ENCODE data around the gene DENND5B. TPM values are rescaled to one million over a fixed set of nuclear protein-coding genes. Genes with fewer than 3 reads are reported as not detected.
A peak's percentile ranks its signal among the peaks of the same experiment; 100 is the strongest.
"Not testable (repeated sequence)": the region's sequence is repeated elsewhere in the genome, so short reads cannot be mapped to it uniquely, and the experiment has no call there.

DENND5B gene
- polyA plus RNA-seq, 2 of the 4 experiments (the other 2 are of a cell fraction), result 15.5 to 55.2 TPM

- Histone ChIP-seq H3K27ac (peak overlapping the region in 1 of 2 experiments; percentile 27; a peak in 1 of 6 replicates), H3K4me2 (no peak overlapping the region), H3K4me1 (peaks cover 17% of the 10 kb centered on the region), H3K9me3 (no peaks in the 10 kb centered on the region), H3K4me3 (no peak overlapping the region)
- POLR2A ChIA-PET, result no interaction called here
- DNase-seq (ENCODE audit: low read depth in 1 of 2, low spot score in 1 of 2) (no peak), ATAC-seq (no peak), FAIRE-seq (no peak)
- CTCF ChIA-PET, result interaction anchor here (1.4 kb wide), 1 partner anchor 14 kb away, joined by 3 read pairs; no protein-coding TSS in a partner anchor
- WGBS (ENCODE audit: missing lambda C conversion rate), result 77% methylated on average over 3 of the region's 3 CpGs
- TF ChIP-seq KDM1A (IDR thresholded peaks at IDR 0.05; ENCODE audit: low read depth), result no peak
- TF ChIP-seq HEYL (CRISPR knock-in tag; IDR thresholded peaks at IDR 0.05), result no peak
- TF ChIP-seq BHLHE40 (IDR thresholded peaks at IDR 0.05; ENCODE audit: low read depth, low read length), result no peak
- no peak for TF ChIP-seq HOXB5 (CRISPR knock-in tag; IDR thresholded peaks at IDR 0.05)
Measured at GRCh38 chr12:31618228-31619025, 27.5 kb upstream of the DENND5B start.

- POLR2A ChIA-PET, result no interaction called here
- no peak overlapping the region for H3K4me3 ChIP-seq
- no peak overlapping the region for H3K27ac ChIP-seq
- peaks cover 14% of the 10 kb centered on the region for H3K9me3 ChIP-seq
- no peak for DNase-seq (ENCODE audit: low read depth in 1 of 2, low spot score in 1 of 2)
- H3K4me2 ChIP-seq, result no peak overlapping the region
- WGBS (ENCODE audit: missing lambda C conversion rate), result 86% methylated on average over 2 of the region's 2 CpGs
- ATAC-seq, result no peak
- no peaks in the 10 kb centered on the region for H3K4me1 ChIP-seq
- TF ChIP-seq EP300 (IDR thresholded peaks at IDR 0.05) (no peak), ZNF302 (CRISPR knock-in tag; IDR thresholded peaks at IDR 0.05) (no peak), PBX3 (IDR thresholded peaks at IDR 0.05) (no peak), ZC3H11A (IDR thresholded peaks at IDR 0.05) (no peak), TFCP2L1 (CRISPR knock-in tag; IDR thresholded peaks at IDR 0.05) (no peak), GATA3 (IDR thresholded peaks at IDR 0.05; ENCODE audit: borderline replicate concordance) (no peak), ZFP36 (IDR thresholded peaks at IDR 0.05; ENCODE audit: borderline replicate concordance, partially characterized antibody) (no peak)
- CTCF ChIA-PET, result no interaction called here
- no peak for FAIRE-seq
Measured at GRCh38 chr12:31612819-31613218, 21.9 kb upstream of the DENND5B start.

- H3K4me1 ChIP-seq; DNase-seq (ENCODE audit: low read depth in 1 of 2, low spot score in 1 of 2); H3K4me2 ChIP-seq; H3K4me3 ChIP-seq; POLR2A ChIA-PET; FAIRE-seq; H3K27ac ChIP-seq; ATAC-seq: not testable (repeated sequence)
- 0 out of 2 replicates have a peak, but pooled peaks have one; percentile 23 for TF ChIP-seq HDAC2 (IDR thresholded peaks at IDR 0.05)
- 0 out of 2 replicates have a peak, but pooled peaks have one; percentile 29 for TF ChIP-seq KDM1A (IDR thresholded peaks at IDR 0.05; ENCODE audit: low read depth)
- CTCF ChIA-PET, result interaction anchor here (1.4 kb wide), 1 partner anchor 9 kb away, joined by 3 read pairs; no protein-coding TSS in a partner anchor
- WGBS (ENCODE audit: missing lambda C conversion rate), result 17% methylated on average over 2 of the region's 2 CpGs
- peaks cover 20% of the 10 kb centered on the region for H3K9me3 ChIP-seq
Measured at GRCh38 chr12:31608299-31608698, 17.4 kb upstream of the DENND5B start.

GRCh38 chr12:31605531-31605930, 14.6 kb upstream of the DENND5B start:
- DNase-seq (ENCODE audit: low read depth in 1 of 2, low spot score in 1 of 2) (no peak), ATAC-seq (no peak), FAIRE-seq (no peak)
- Histone ChIP-seq H3K27ac (no peak overlapping the region), H3K4me3 (no peak overlapping the region), H3K4me1 (no peaks in the 10 kb centered on the region), H3K4me2 (no peak overlapping the region), H3K9me3 (peaks cover 20% of the 10 kb centered on the region)
- ChIA-PET CTCF (interaction anchor here (0.5 to 1.4 kb wide), 2 partner anchors 10 to 117 kb away, joined by 3 to 5 read pairs; no protein-coding TSS in a partner anchor), POLR2A (no interaction called here)
- no peak for TF ChIP-seq SREBF2 (IDR thresholded peaks at IDR 0.05)
- TF ChIP-seq POLR2A (IDR thresholded peaks at IDR 0.05; ENCODE audit: low read length), result no peak
- TF ChIP-seq EHF (CRISPR knock-in tag; IDR thresholded peaks at IDR 0.05), result no peak
- TF ChIP-seq GATA3 (IDR thresholded peaks at IDR 0.05; ENCODE audit: borderline replicate concordance), result no peak
- no peak for TF ChIP-seq TFCP2L1 (CRISPR knock-in tag; IDR thresholded peaks at IDR 0.05)
- no peak for TF ChIP-seq FOXS1 (CRISPR knock-in tag; IDR thresholded peaks at IDR 0.05)
- TF ChIP-seq RARB (CRISPR knock-in tag; IDR thresholded peaks at IDR 0.05), result no peak
- no peak for TF ChIP-seq ESRRA (IDR thresholded peaks at IDR 0.05; ENCODE audit: borderline replicate concordance, low read length)
- TF ChIP-seq NFE2L2 (conservative IDR thresholded peaks at IDR 0.05; ENCODE audit: low read length), result no peak
- no peak for TF ChIP-seq RCOR1 (IDR thresholded peaks at IDR 0.05; ENCODE audit: low read depth, low read length)
- no peak for TF ChIP-seq CHD2 (IDR thresholded peaks at IDR 0.05; ENCODE audit: low read length, partially characterized antibody)
- 51% methylated on average over 2 of the region's 2 CpGs for WGBS (ENCODE audit: missing lambda C conversion rate)

All from A549 (cell line).